ENCODE data around the gene ANTXR2.

Gene ANTXR2

GRCh38 chr4:79863333-79863732 is 209.7 kb downstream of the ANTXR2 start:
- no peak overlapping the region for H3K4me3 Mint-ChIP-seq
- DNase-seq: no peak
- H3K9me3 Mint-ChIP-seq: no peaks in the 10 kb centered on the region
- H3K27me3 Mint-ChIP-seq (ENCODE audit: low read depth, poor library complexity): no peaks in the 10 kb centered on the region
- no peak overlapping the region for H3K27ac Mint-ChIP-seq
- no peaks in the 10 kb centered on the region for H3K36me3 Mint-ChIP-seq (ENCODE audit: low read depth)
- TF ChIP-seq CTCF (IDR thresholded peaks at IDR 0.05): no peak
- H3K4me1 Mint-ChIP-seq: no peaks in the 10 kb centered on the region

GRCh38 chr4:79862821-79863220 is 210.2 kb downstream of the ANTXR2 start:
- H3K9me3 Mint-ChIP-seq: no peaks in the 10 kb centered on the region
- no peak for DNase-seq
- no peak overlapping the region for H3K27ac Mint-ChIP-seq
- no peak for TF ChIP-seq CTCF (IDR thresholded peaks at IDR 0.05)
- no peaks in the 10 kb centered on the region for H3K4me1 Mint-ChIP-seq
- H3K27me3 Mint-ChIP-seq (ENCODE audit: low read depth, poor library complexity): no peaks in the 10 kb centered on the region
- no peaks in the 10 kb centered on the region for H3K36me3 Mint-ChIP-seq (ENCODE audit: low read depth)
- H3K4me3 Mint-ChIP-seq: no peak overlapping the region

DNA sequence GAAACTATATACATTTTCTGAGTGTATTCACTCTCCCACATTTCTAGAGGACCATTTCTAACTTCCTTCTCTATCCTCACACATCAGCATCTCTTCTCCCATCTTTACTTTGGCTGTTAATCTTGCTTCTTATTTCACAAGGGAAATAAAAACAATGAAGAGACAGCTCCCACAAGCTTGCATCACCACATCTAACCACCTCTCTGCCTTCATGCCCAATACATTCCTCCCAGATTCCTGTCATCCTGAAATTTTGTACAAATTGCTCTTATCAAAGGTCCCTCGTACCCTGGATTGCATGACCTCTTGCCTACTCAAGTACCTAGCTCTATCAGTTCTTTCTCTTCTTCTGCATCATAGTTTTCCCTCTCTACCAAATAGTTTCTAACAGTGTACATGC is 215.2 kb downstream of the ANTXR2 start:
- Mint-ChIP-seq H3K36me3 (ENCODE audit: low read depth) (no peaks in the 10 kb centered on the region), H3K4me1 (peaks cover 6% of the 10 kb centered on the region), H3K4me3 (no peak overlapping the region), H3K9me3 (no peaks in the 10 kb centered on the region), H3K27me3 (ENCODE audit: low read depth, poor library complexity) (no peaks in the 10 kb centered on the region), H3K27ac (no peak overlapping the region)
- no peak for TF ChIP-seq CTCF (IDR thresholded peaks at IDR 0.05)
- no peak for DNase-seq

DNA sequence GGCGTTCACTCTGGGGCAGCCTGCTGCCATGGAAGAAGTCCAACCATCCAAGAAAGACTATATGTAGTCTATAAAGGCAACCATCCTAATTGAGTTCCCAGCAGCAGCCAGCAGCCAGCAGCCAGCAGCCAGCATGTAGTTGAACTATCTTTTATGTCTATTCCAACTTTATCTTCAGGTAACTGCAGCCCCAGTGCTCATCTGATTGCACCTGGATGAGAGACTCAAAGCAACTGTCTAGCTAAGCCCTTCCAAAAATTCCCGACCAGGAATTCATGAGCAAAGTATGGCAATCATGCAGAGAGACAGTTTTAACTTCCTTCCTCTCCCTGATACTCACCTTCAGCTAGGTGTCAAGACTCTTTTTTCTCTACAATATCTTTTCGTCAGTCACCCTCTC is 216.8 kb downstream of the ANTXR2 start:
- no peaks in the 10 kb centered on the region for H3K9me3 Mint-ChIP-seq
- no peak overlapping the region for H3K4me3 Mint-ChIP-seq
- no peak for DNase-seq
- TF ChIP-seq CTCF (IDR thresholded peaks at IDR 0.05): no peak
- no peaks in the 10 kb centered on the region for H3K27me3 Mint-ChIP-seq (ENCODE audit: low read depth, poor library complexity)
- no peak overlapping the region for H3K27ac Mint-ChIP-seq
- peaks cover 6% of the 10 kb centered on the region for H3K4me1 Mint-ChIP-seq
- H3K36me3 Mint-ChIP-seq (ENCODE audit: low read depth): no peaks in the 10 kb centered on the region

DNA sequence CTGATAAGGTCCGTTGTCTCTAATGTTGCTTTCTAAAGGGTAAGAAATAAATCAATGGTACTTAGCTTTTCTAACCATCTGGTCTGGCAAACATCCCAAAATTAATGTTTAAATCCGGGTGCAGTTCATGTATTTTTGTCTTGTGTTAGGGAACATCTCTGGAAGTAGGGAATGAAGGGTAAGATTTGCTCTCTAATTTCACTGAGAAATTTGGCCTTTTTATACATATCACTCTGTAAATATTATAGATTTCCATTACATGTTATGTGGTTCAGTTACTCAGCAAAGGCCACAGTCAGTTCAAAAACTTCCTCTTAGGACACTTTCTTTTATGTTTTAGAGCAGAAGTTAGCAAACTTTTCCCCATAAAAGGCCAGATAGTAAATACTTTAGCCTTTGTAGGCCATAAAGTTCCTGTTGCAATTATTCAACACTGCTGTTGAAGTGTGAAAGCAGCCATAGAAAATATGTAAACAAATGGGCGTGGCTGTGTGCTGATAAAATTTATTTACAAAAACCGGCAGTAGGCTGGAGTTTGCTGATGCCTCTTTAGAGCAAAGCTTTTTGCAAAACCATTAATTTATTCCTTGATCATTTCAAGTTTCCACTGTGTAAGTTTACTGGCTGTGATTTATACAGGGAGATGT is 218.1 kb downstream of the ANTXR2 start:
- no peak for TF ChIP-seq CTCF (IDR thresholded peaks at IDR 0.05)
- Mint-ChIP-seq H3K4me1 (peaks cover 6% of the 10 kb centered on the region), H3K36me3 (ENCODE audit: low read depth) (no peaks in the 10 kb centered on the region), H3K9me3 (no peaks in the 10 kb centered on the region), H3K27ac (no peak overlapping the region), H3K4me3 (no peak overlapping the region), H3K27me3 (ENCODE audit: low read depth, poor library complexity) (no peaks in the 10 kb centered on the region)
- no peak for DNase-seq

GRCh38 chr4:79852305-79852730 is 220.7 kb downstream of the ANTXR2 start:
- peaks cover 6% of the 10 kb centered on the region for H3K4me1 Mint-ChIP-seq
- H3K27ac Mint-ChIP-seq: no peak overlapping the region
- peaks cover 3% of the 10 kb centered on the region for H3K27me3 Mint-ChIP-seq (ENCODE audit: low read depth, poor library complexity)
- DNase-seq: no peak
- H3K36me3 Mint-ChIP-seq (ENCODE audit: low read depth): no peaks in the 10 kb centered on the region
- H3K4me3 Mint-ChIP-seq: no peak overlapping the region
- no peaks in the 10 kb centered on the region for H3K9me3 Mint-ChIP-seq
- no peak for TF ChIP-seq CTCF (IDR thresholded peaks at IDR 0.05)

Measured in nephron progenitor cell (in vitro differentiated cells).